CD4-positive, alpha-beta T cell treated with Interleukin-10 for 1 hour (primary cell): ENCODE data around the gene RHOJ.
A peak's percentile ranks its signal among the peaks of the same experiment; 100 is the strongest.
"Not testable (repeated sequence)": the region's sequence is repeated elsewhere in the genome, so short reads cannot be mapped to it uniquely, and the experiment has no call there.

Experiments used
- DNase-seq: peaks from one replicate; pipeline ENCODE4 v3.0.0-alpha.2; 2020

Gene RHOJ

GRCh38 chr14:63273129-63273528 is 68.9 kb downstream of the RHOJ start:
- DNase-seq, result no peak

- DNase-seq, result no peak
Observed at GRCh38 chr14:63273717-63274655, 69.7 kb downstream of the RHOJ start.

GRCh38 chr14:63275611-63276010 is 71.4 kb downstream of the RHOJ start:
- DNase-seq, result no peak

GRCh38 chr14:63276016-63276415 is 71.8 kb downstream of the RHOJ start:
- no peak for DNase-seq

GRCh38 chr14:63276492-63277342 is 72.5 kb downstream of the RHOJ start:
- peak; percentile 33 for DNase-seq

GRCh38 chr14:63277591-63278183 is 73.4 kb downstream of the RHOJ start:
- no peak for DNase-seq

GRCh38 chr14:63279933-63280332 is 75.7 kb downstream of the RHOJ start:
- DNase-seq, result not testable (repeated sequence)

GRCh38 chr14:63282997-63283883 is 79.0 kb downstream of the RHOJ start:
- peak; percentile 9 for DNase-seq

- DNase-seq, result no peak
Observed at GRCh38 chr14:63283884-63284248, 79.6 kb downstream of the RHOJ start.

GRCh38 chr14:63286071-63286470 is 81.8 kb downstream of the RHOJ start:
- DNase-seq, result no peak

- no peak for DNase-seq
Observed at GRCh38 chr14:63287666-63288483, 83.6 kb downstream of the RHOJ start.

GRCh38 chr14:63288853-63289252 is 84.6 kb downstream of the RHOJ start:
- DNase-seq, result no peak

GRCh38 chr14:63290741-63291430 is 86.6 kb downstream of the RHOJ start:
- no peak for DNase-seq

GRCh38 chr14:63292805-63293204 is 88.6 kb downstream of the RHOJ start:
- DNase-seq, result no peak

GRCh38 chr14:63295231-63295685 is 91.0 kb downstream of the RHOJ start:
- no peak for DNase-seq

GRCh38 chr14:63296060-63296563 is 91.9 kb downstream of the RHOJ start:
- no peak for DNase-seq

GRCh38 chr14:63297372-63298063 is 93.3 kb downstream of the RHOJ start:
- no peak for DNase-seq

GRCh38 chr14:63299351-63300110 is 95.3 kb downstream of the RHOJ start:
- DNase-seq, result no peak

- DNase-seq, result no peak
Observed at GRCh38 chr14:63300854-63301253, 96.6 kb downstream of the RHOJ start.
